ENCODE results near the gene UPK1B. TPM values are rescaled to one million over a fixed set of nuclear protein-coding genes. Genes with fewer than 3 reads are reported as not detected.

UPK1B gene
- total and polyA plus RNA-seq, 8 donors = 0.91 to 6.6 (median 3.2) TPM

DNA sequence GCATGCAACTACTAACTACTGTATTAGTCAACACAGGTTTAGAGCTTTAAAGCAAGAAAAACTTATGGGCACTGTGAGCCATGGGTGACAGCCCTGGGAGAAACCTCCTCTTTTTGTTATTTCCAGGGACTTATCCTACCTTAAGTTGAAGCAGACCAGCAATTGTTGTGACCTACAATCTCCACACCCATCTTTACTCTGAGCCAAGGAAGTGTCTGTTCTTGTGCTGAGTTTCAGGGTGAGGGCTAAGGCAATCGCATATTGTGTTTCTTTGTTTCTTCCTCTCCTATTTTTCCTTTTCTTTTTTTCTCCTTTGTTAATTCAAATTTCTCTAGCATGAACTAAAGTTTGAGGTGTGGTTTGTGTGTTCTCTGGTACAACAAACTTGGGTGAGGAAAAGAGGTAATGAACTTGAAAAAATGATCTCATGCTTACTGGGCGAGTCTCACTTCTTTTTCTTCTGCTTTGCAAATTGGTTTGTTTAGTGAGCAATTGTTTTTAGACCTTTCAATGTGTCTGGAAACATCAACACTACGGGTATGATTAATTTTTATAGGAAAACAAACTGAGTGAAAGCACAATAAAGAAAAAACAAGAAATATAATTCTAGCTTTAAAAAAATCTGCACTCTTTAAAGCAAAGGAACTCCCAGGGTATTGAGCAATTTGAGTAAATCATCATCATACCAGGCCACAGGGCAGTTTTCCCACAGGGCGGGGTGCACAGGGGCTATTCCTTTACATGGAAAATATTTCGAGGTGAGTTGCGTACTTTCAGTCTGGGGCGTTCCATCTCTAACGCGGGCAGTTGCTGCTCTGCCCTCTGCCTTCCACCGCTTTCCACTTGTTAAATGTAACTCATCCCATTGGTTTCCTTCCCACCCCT is 2.7 kb downstream of the UPK1B start:
- TF ChIP-seq, protein P1, sequence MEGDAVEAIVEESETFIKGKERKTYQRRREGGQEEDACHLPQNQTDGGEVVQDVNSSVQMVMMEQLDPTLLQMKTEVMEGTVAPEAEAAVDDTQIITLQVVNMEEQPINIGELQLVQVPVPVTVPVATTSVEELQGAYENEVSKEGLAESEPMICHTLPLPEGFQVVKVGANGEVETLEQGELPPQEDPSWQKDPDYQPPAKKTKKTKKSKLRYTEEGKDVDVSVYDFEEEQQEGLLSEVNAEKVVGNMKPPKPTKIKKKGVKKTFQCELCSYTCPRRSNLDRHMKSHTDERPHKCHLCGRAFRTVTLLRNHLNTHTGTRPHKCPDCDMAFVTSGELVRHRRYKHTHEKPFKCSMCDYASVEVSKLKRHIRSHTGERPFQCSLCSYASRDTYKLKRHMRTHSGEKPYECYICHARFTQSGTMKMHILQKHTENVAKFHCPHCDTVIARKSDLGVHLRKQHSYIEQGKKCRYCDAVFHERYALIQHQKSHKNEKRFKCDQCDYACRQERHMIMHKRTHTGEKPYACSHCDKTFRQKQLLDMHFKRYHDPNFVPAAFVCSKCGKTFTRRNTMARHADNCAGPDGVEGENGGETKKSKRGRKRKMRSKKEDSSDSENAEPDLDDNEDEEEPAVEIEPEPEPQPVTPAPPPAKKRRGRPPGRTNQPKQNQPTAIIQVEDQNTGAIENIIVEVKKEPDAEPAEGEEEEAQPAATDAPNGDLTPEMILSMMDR (IDR thresholded peaks at IDR 0.05) = no peak
- ATAC-seq (peak; percentile 35 to 78 (median 70)), FAIRE-seq (no peak), DNase-seq (peak in 2 of 6 donors; percentile 8 to 20)
- intact Hi-C loops (cut with DNase I) = no loop called here
- no peaks in the 10 kb centered on the region for H3K27me3 ChIP-seq
- peaks cover 0 to 7% (median 0%) of the 10 kb centered on the region in 3 donors for H3K4me1 ChIP-seq
- H3K27ac ChIP-seq = peak overlapping the region in 3 of 4 donors; percentile 1 to 46 (median 44)
- no peaks in the 10 kb centered on the region for H3K9me3 ChIP-seq
- no peak overlapping the region for H3K4me3 ChIP-seq
- no peaks in the 10 kb centered on the region for H3K36me3 ChIP-seq
- WGBS, 2 donors = 40 to 57% methylated on average over 10 of the region's 10 CpGs

DNA sequence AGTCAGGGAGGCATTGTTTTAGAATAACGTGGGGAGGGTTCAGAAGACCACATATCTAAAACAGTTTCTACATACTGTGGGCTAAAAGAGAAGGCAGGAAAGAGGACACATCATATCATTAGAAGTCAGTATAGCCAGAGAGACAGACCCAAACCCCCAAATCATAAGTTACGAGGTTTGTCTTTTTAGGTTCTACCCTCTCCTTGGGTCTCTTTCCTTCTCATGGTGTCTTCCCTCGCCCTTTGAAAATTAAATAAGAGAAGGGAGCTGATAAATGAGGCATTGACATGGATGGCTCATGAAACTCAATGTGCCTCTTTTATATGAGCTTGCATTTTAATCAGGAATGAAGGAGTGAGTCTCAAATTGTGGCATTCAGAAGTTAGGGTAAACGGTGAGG is 3.4 kb downstream of the UPK1B start:
- H3K27me3 ChIP-seq = no peaks in the 10 kb centered on the region
- ATAC-seq = no peak
- intact Hi-C loops (cut with DNase I) = no loop called here
- no peak overlapping the region for H3K4me3 ChIP-seq
- DNase-seq = no peak
- H3K9me3 ChIP-seq = no peaks in the 10 kb centered on the region
- TF ChIP-seq, protein P1 (IDR thresholded peaks at IDR 0.05) = no peak
- H3K36me3 ChIP-seq = no peaks in the 10 kb centered on the region
- H3K4me1 ChIP-seq = peaks cover 0 to 7% (median 0%) of the 10 kb centered on the region in 3 donors
- peak overlapping the region in 1 of 4 donors; percentile 44 for H3K27ac ChIP-seq
- FAIRE-seq = no peak
- WGBS, 2 donors = 63 to 65% methylated on average over 4 of the region's 4 CpGs

DNA sequence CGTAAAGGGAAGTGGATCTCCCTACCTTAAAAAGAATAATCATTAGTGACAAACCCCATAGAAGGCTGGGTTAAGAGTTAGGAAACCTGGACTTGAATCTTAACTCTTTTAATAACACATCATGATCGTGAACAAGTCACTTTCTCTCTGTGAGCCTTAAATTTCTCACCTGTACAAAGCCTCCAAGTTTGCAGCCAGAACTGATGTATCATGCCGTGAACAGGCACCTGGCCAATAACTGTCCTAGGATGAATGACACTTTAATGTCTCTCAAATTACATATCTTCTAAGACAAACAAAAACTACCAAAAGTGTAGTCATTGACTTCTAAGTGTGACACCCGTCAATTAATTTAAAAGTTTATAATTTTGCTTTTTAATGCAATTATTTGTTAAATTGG is 3.9 kb downstream of the UPK1B start:
- intact Hi-C loops (cut with DNase I) = no loop called here
- H3K4me1 ChIP-seq = peaks cover 0 to 7% (median 0%) of the 10 kb centered on the region in 3 donors
- H3K4me3 ChIP-seq = no peak overlapping the region
- ATAC-seq = no peak
- TF ChIP-seq, protein P1 (IDR thresholded peaks at IDR 0.05) = no peak
- no peaks in the 10 kb centered on the region for H3K36me3 ChIP-seq
- DNase-seq = no peak
- no peaks in the 10 kb centered on the region for H3K27me3 ChIP-seq
- WGBS, 2 donors = 68% methylated on average over 4 of the region's 4 CpGs
- no peak for FAIRE-seq
- H3K9me3 ChIP-seq = no peaks in the 10 kb centered on the region
- no peak overlapping the region for H3K27ac ChIP-seq

DNA sequence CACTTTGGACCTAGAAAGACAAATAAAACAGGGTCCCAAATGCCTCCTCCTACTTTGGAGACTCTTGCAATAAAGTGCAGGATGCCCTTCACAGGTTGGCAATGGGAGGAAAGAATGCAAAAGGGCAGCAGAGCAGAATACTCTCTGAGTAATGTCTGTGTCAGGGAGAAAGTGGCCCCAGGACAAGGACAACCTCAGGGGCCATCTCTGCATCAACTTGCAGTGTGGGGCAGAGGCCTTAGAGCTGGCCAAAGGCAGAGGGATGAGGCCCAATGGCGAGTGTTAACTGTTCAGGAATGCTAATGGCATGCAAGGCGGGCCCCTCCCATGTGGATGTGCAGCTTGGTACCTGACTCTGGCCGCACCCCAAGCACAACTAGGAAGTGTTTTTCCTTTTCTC is 8.4 kb downstream of the UPK1B start:
- H3K4me3 ChIP-seq = no peak overlapping the region
- ATAC-seq = peak in 2 of 4 donors; percentile 34 to 42
- H3K4me1 ChIP-seq = peaks cover 0 to 4% (median 0%) of the 10 kb centered on the region in 3 donors
- 70 to 71% methylated on average over 3 of the region's 3 CpGs for WGBS, 2 donors
- no peak for DNase-seq
- no peak for FAIRE-seq
- no peaks in the 10 kb centered on the region for H3K9me3 ChIP-seq
- H3K36me3 ChIP-seq = no peaks in the 10 kb centered on the region
- no peaks in the 10 kb centered on the region for H3K27me3 ChIP-seq
- H3K27ac ChIP-seq = no peak overlapping the region
- TF ChIP-seq, protein P1 (IDR thresholded peaks at IDR 0.05) = no peak
- intact Hi-C loops (cut with DNase I) = no loop called here

DNA sequence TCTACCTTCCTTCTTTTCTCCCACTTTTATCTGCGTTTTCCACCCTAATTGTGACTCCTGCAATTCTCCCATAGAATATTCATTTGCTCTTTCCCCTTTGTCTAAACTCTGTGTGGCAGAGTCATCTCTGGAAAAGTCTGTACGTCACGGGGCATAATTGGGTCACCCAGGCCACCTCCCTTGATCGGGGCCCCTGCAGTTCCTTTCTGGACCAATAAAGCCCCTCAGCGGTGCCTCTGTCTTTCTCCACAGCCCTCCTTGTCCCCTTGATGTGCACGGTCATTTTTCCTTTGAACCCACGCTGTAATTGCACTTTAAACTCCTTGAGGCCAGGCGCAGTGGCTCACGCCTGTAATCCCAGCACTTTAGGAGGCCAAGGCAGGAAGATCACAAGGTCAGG is 10.7 kb downstream of the UPK1B start:
- peaks cover 0 to 4% (median 0%) of the 10 kb centered on the region in 3 donors for H3K4me1 ChIP-seq
- TF ChIP-seq, protein P1 (IDR thresholded peaks at IDR 0.05) = no peak
- intact Hi-C loops (cut with DNase I) = no loop called here
- H3K27me3 ChIP-seq = no peaks in the 10 kb centered on the region
- DNase-seq (no peak), ATAC-seq (no peak), FAIRE-seq (no peak)
- no peaks in the 10 kb centered on the region for H3K9me3 ChIP-seq
- WGBS, 2 donors = 78 to 86% methylated on average over 9 of the region's 9 CpGs
- H3K36me3 ChIP-seq = no peaks in the 10 kb centered on the region
- no peak overlapping the region for H3K4me3 ChIP-seq
- H3K27ac ChIP-seq = no peak overlapping the region
